PC-9 (cell line): ENCODE measurements around the gene TMEM132D.

ENCODE experiments used
- CTCF ChIP-seq: fragments of 200-600 bp; sonication (generic); conservative IDR thresholded peaks from 2 replicates; pipeline ENCODE4 v1.6.1; 2017; ENCODE audit warnings: mixed run types, antibody characterized with exemption, mild to moderate bottlenecking, moderate library complexity
- EZH2 ChIP-seq: fragments of 200-600 bp; sonication (generic); IDR thresholded peaks from 2 replicates; pipeline ENCODE4 v1.8.0; 2017; ENCODE audit warnings: antibody characterized with exemption, low read depth

- no peak for TF ChIP-seq CTCF
- no peak for TF ChIP-seq EZH2
Observed at GRCh38 chr12:129337413-129337812, 566.4 kb downstream of the TMEM132D start.
